ENCODE results near the gene CLINT1. TPM values are rescaled to one million over a fixed set of nuclear protein-coding genes. Genes with fewer than 3 reads are reported as not detected.
A peak's percentile ranks its signal among the peaks of the same experiment; 100 is the strongest.

The CLINT1 gene
- total and polyA plus RNA-seq, 2 of the 13 experiments (the other 11 are each of a cell fraction or from before 2014, with no cell fraction given), result 64.0 to 104 TPM

DNA sequence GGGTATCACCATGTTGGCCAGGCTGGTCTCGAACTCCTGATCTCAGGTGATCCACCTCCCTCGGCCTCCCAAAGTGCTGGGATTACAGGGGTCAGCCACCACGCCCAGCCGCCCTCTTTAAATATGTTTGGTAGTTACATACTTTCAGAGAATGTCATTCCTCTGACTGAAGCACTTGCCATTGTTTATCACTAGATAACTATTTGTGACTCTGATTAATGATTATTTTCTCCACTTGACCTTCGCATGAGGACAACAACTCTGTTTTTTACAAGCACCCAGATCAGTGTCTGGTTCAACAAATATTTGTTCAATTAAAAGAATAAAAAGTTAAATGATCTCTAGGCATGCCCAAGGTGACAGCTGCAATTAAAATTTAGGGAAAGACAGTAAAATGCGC, 56.2 kb downstream of the CLINT1 start:
- no peak overlapping the region for H3K4me2 ChIP-seq (ENCODE audit: low read depth, low read length)
- TF ChIP-seq ZNF101 (CRISPR knock-in tag; IDR thresholded peaks at IDR 0.05; ENCODE audit: borderline replicate concordance, low read depth), result no peak
- TF ChIP-seq, protein P1, sequence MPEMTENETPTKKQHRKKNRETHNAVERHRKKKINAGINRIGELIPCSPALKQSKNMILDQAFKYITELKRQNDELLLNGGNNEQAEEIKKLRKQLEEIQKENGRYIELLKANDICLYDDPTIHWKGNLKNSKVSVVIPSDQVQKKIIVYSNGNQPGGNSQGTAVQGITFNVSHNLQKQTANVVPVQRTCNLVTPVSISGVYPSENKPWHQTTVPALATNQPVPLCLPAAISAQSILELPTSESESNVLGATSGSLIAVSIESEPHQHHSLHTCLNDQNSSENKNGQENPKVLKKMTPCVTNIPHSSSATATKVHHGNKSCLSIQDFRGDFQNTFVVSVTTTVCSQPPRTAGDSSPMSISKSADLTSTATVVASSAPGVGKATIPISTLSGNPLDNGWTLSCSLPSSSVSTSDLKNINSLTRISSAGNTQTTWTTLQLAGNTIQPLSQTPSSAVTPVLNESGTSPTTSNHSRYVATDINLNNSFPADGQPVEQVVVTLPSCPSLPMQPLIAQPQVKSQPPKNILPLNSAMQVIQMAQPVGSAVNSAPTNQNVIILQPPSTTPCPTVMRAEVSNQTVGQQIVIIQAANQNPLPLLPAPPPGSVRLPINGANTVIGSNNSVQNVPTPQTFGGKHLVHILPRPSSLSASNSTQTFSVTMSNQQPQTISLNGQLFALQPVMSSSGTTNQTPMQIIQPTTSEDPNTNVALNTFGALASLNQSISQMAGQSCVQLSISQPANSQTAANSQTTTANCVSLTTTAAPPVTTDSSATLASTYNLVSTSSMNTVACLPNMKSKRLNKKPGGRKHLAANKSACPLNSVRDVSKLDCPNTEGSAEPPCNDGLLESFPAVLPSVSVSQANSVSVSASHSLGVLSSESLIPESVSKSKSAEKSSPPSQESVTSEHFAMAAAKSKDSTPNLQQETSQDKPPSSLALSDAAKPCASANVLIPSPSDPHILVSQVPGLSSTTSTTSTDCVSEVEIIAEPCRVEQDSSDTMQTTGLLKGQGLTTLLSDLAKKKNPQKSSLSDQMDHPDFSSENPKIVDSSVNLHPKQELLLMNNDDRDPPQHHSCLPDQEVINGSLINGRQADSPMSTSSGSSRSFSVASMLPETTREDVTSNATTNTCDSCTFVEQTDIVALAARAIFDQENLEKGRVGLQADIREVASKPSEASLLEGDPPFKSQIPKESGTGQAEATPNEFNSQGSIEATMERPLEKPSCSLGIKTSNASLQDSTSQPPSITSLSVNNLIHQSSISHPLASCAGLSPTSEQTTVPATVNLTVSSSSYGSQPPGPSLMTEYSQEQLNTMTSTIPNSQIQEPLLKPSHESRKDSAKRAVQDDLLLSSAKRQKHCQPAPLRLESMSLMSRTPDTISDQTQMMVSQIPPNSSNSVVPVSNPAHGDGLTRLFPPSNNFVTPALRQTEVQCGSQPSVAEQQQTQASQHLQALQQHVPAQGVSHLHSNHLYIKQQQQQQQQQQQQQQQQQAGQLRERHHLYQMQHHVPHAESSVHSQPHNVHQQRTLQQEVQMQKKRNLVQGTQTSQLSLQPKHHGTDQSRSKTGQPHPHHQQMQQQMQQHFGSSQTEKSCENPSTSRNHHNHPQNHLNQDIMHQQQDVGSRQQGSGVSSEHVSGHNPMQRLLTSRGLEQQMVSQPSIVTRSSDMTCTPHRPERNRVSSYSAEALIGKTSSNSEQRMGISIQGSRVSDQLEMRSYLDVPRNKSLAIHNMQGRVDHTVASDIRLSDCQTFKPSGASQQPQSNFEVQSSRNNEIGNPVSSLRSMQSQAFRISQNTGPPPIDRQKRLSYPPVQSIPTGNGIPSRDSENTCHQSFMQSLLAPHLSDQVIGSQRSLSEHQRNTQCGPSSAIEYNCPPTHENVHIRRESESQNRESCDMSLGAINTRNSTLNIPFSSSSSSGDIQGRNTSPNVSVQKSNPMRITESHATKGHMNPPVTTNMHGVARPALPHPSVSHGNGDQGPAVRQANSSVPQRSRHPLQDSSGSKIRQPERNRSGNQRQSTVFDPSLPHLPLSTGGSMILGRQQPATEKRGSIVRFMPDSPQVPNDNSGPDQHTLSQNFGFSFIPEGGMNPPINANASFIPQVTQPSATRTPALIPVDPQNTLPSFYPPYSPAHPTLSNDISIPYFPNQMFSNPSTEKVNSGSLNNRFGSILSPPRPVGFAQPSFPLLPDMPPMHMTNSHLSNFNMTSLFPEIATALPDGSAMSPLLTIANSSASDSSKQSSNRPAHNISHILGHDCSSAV (CRISPR knock-in tag; IDR thresholded peaks at IDR 0.05; ENCODE audit: borderline replicate concordance), result no peak
- TF ChIP-seq IKZF1 (IDR thresholded peaks at IDR 0.05), result no peak
- no peak for TF ChIP-seq ZNF7 (CRISPR knock-in tag; IDR thresholded peaks at IDR 0.05)
- TF ChIP-seq SMAD1 (CRISPR knock-in tag; IDR thresholded peaks at IDR 0.05; ENCODE audit: borderline replicate concordance, low read depth), result no peak
- TF ChIP-seq ZNF761 (CRISPR knock-in tag; conservative IDR thresholded peaks at IDR 0.05), result no peak
- TF ChIP-seq KLF12 (CRISPR knock-in tag; IDR thresholded peaks at IDR 0.05; ENCODE audit: borderline replicate concordance), result no peak
- TF ChIP-seq SRSF1 (optimal IDR thresholded peaks at IDR 0.05; ENCODE audit: low read depth, low read length), result no peak
- TF ChIP-seq SETDB1 (CRISPR knock-in tag; IDR thresholded peaks at IDR 0.05; ENCODE audit: borderline replicate concordance), result no peak
- no peak overlapping the region for H3K27ac ChIP-seq (ENCODE audit: extremely low read length, insufficient read depth, low read length)
- FAIRE-seq (no peak), DNase-seq (ENCODE audit: low spot score) (no peak), ATAC-seq (no peak)
- TSS peak; percentile 9 for BruUV-seq (replicated peaks)
- no peak overlapping the region for H3K9ac ChIP-seq (ENCODE audit: insufficient read depth, low read depth, low read length)
- intact Hi-C loops (cut with micrococcal nuclease; ENCODE audit: unreplicated experiment) (no loop called here), in situ Hi-C loops (cut with HindIII; ENCODE audit: extremely low pct_ligation_motif_present, low pct_unique_long_range_greater_than_20kb) (no loop called here)
- no peak overlapping the region for H3K4me3 ChIP-seq (replicated peaks in 1 of 3; ENCODE audit: insufficient read depth in 1 of 3, low read depth in 2 of 3, low read length in 3 of 3)
- no peaks in the 10 kb centered on the region for H4K20me1 ChIP-seq (ENCODE audit: insufficient read depth, low read length)
- peaks cover 8 to 38% of the 10 kb centered on the region in 2 experiments for H3K36me3 ChIP-seq (replicated peaks in 1 of 2; ENCODE audit: control insufficient read depth in 1 of 2, insufficient read depth in 2 of 2, low read length in 2 of 2)
- no peaks in the 10 kb centered on the region for H3K79me2 ChIP-seq (ENCODE audit: insufficient read depth, low read length)
- H3K4me1 ChIP-seq (ENCODE audit: insufficient read depth, low read length), result no peaks in the 10 kb centered on the region
- POLR2A ChIA-PET, result no interaction called here
- no peaks in the 10 kb centered on the region for H3K9me3 ChIP-seq (ENCODE audit: low read length)
- CTCF ChIA-PET (ENCODE audit: low intra/inter-chr PET ratio, low total read pairs), result no interaction called here
- no peak overlapping the region for H2AFZ ChIP-seq (ENCODE audit: low read length)
- no peaks in the 10 kb centered on the region for H3K27me3 ChIP-seq (ENCODE audit: control insufficient read depth in 1 of 2, insufficient read depth in 2 of 2, low read length in 2 of 2)
- 99% methylated on average over 6 of the region's 6 CpGs for WGBS (ENCODE audit: low lambda C conversion rate)

Data from HepG2 (cell line).